MG63 (cell line): ENCODE measurements around the gene SLC2A4RG. TPM values are rescaled to one million over a fixed set of nuclear protein-coding genes. Genes with fewer than 3 reads are reported as not detected.

Experiments used
- DNase-seq: peaks from one replicate; pipeline ENCODE4 v3.0.0-alpha.2; 2020
- H3K27me3 ChIP-seq: fragments of 250-450 bp; sonication (Bioruptor Pico); 2 replicates; pipeline ENCODE4 v1.5.1; 2020; ENCODE audit warnings: mild to moderate bottlenecking, moderate library complexity
- H3K36me3 ChIP-seq: fragments of 250-450 bp; sonication (Bioruptor Pico); 2 replicates; pipeline ENCODE4 v1.5.1; 2020; ENCODE audit warnings: mild to moderate bottlenecking, moderate library complexity
- H3K4me3 ChIP-seq: fragments of 250-450 bp; sonication (Bioruptor Pico); 2 replicates; pipeline ENCODE4 v1.5.1; 2020; ENCODE audit warnings: mild to moderate bottlenecking, moderate library complexity
- H3K9me3 ChIP-seq: fragments of 250-450 bp; sonication (Bioruptor Pico); 2 replicates; pipeline ENCODE4 v1.5.1; 2020; ENCODE audit warnings: mild to moderate bottlenecking, moderate library complexity
- total RNA-seq: library from RNA; depleted of rRNA; stranded (reverse); fragments of >200 nt; shearing (Covaris generic); gene quantifications from 2 replicates; pipeline ENCODE4 v1.2.3, GENCODE V29; 2014; ENCODE audit warnings: low replicate concordance; rRNA removed

SLC2A4RG gene
- total RNA-seq, 1 experiment from 2014 or later = 123 TPM

DNA sequence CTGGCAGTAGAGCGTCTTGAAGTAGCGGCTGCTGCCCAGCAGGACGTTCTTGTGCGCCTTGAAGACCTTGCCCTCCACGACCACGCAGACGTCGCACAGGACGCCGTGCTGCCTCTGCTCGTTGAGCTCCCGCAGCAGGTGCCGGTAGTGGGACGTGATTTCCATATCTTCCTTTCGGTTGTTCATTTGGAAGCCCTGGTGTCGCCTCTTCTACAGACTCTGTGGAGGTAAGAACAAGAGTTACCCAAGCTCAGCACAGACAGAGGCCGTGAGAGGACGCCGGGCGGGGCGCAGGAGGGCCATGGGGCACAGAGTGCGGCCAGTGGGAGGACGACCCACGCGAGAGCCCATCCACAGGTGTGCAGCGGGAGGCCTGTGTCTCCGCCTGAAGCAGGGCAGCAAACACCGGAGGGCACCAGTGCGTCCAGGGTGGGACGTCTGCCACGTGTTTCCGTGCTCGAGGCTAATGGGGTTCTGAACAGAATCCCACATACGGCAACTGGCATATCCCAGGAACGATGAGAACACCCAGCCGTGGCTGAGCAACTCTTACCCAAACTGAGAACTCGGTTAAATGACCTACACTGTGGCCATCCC, 51.1 kb downstream of the SLC2A4RG start:
- H3K9me3 ChIP-seq = no peaks in the 10 kb centered on the region
- no peak overlapping the region for H3K4me3 ChIP-seq
- DNase-seq = no peak
- H3K36me3 ChIP-seq = no peaks in the 10 kb centered on the region; the same call in 1 of the 2 replicates
- no peaks in the 10 kb centered on the region for H3K27me3 ChIP-seq

DNA sequence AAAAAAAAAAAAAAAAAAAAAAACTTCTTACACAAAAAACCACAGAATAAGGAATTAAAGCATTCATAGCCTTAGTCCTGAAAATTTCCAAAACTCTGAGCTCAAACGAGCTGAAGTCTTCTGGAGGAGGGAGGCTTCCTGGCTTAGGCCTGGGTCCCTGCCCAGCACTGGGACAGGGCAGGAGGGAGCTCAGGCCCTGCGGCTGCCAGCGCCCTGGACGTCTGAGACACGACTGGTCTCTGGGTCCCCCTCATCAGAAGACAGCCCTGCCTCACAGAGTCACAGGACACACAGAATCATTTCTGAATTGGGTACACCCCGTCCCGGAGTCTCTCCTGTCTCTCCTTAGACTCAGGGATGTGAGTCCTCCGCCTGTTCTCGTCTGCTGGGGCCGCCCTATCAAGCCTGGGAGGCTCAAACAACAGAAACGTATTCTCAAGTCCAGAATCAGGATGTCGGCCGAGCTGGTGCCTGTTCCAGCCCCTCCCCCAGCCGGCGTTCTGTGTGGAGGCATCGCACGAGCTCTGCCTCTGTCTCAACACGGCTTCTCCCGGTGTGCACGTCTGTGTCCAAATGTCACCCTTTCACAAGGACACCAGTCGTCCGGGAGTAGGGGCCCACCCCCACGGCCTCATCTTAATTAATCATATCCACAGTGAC, 52.1 kb downstream of the SLC2A4RG start:
- no peaks in the 10 kb centered on the region for H3K27me3 ChIP-seq
- H3K9me3 ChIP-seq = no peaks in the 10 kb centered on the region
- DNase-seq = no peak
- H3K4me3 ChIP-seq = no peak overlapping the region
- no peaks in the 10 kb centered on the region; the same call in 1 of the 2 replicates for H3K36me3 ChIP-seq

DNA sequence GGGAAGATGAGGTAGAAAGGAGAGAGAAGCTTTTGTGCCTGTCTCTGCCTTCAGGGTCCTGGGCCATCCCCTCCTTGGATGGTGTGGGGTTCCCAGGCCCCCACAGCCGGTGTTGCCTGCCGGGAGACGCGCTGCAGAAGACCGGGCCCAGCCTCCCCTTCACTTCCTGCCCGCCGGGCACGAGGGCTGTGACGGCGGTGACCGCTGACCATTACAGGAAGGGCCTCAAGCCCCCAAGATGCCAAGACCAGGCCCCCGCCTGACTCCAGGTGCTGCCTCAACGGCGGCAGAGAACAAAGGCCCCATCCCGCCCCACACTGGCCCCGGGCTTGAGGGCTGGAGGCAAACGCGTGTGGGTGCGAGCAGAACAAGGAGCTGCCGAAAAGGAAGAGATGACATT, 53.3 kb downstream of the SLC2A4RG start:
- H3K27me3 ChIP-seq = no peaks in the 10 kb centered on the region
- no peaks in the 10 kb centered on the region for H3K9me3 ChIP-seq
- H3K4me3 ChIP-seq = no peak overlapping the region
- DNase-seq = no peak
- H3K36me3 ChIP-seq = no peaks in the 10 kb centered on the region; the same call in 1 of the 2 replicates

Other genes starting within 250 kb of the SLC2A4RG start
- gene EEF1A2, start 240.7 kb upstream of the SLC2A4RG start, total RNA-seq = 62.5 and 113 TPM in 2 replicates
- 21.4 and 40.1 TPM in 2 replicates for gene PPDPF, start 219.0 kb upstream of the SLC2A4RG start, total RNA-seq
- gene PTK6, start 202.4 kb upstream of the SLC2A4RG start, total RNA-seq = 0.23 and 8.0 TPM in 2 replicates
- not detected in 2 replicates for gene SRMS, start 192.0 kb upstream of the SLC2A4RG start, total RNA-seq
- not detected in 2 replicates for gene FNDC11, start 185.6 kb upstream of the SLC2A4RG start, total RNA-seq
- gene HELZ2, start 165.5 kb upstream of the SLC2A4RG start, total RNA-seq = 26.4 and 34.4 TPM in 2 replicates
- gene GMEB2, start 112.7 kb upstream of the SLC2A4RG start, total RNA-seq = 27.7 and 33.2 TPM in 2 replicates
- gene STMN3, start 86.4 kb upstream of the SLC2A4RG start, total RNA-seq = 71.2 and 98.0 TPM in 2 replicates
- 13.4 and 22.7 TPM in 2 replicates for gene RTEL1, start 81.5 kb upstream of the SLC2A4RG start, total RNA-seq
- not detected in 2 replicates for gene TNFRSF6B, start 43.1 kb upstream of the SLC2A4RG start, total RNA-seq
- 39.5 and 66.1 TPM in 2 replicates for gene ARFRP1, start 31.8 kb upstream of the SLC2A4RG start, total RNA-seq
- 23.9 and 46.2 TPM in 2 replicates for gene ZGPAT, start 31.7 kb upstream of the SLC2A4RG start, total RNA-seq
- 2.8 and 5.7 TPM in 2 replicates for gene LIME1, start 3.1 kb upstream of the SLC2A4RG start, total RNA-seq
- 5.5 and 15.9 TPM in 2 replicates for gene ZBTB46, start 91.5 kb downstream of the SLC2A4RG start, total RNA-seq
- not detected in 2 replicates for gene ABHD16B, start 121.7 kb downstream of the SLC2A4RG start, total RNA-seq
- 185 and 192 TPM in 2 replicates for gene TPD52L2, start 125.5 kb downstream of the SLC2A4RG start, total RNA-seq
- 69.3 and 92.0 TPM in 2 replicates for gene DNAJC5, start 155.3 kb downstream of the SLC2A4RG start, total RNA-seq
- gene UCKL1, start 216.6 kb downstream of the SLC2A4RG start, total RNA-seq = 17.1 and 35.9 TPM in 2 replicates
- 14.4 and 20.8 TPM in 2 replicates for gene ZNF512B, start 230.2 kb downstream of the SLC2A4RG start, total RNA-seq
- gene SAMD10, start 239.9 kb downstream of the SLC2A4RG start, total RNA-seq = 0.07 and 3.9 TPM in 2 replicates
- 96.5 and 126 TPM in 2 replicates for gene PRPF6, start 241.4 kb downstream of the SLC2A4RG start, total RNA-seq